Endothelial cell (in vitro differentiated cells): ENCODE results near the gene PSMB5. TPM values are rescaled to one million over a fixed set of nuclear protein-coding genes. Genes with fewer than 3 reads are reported as not detected.

Source experiments
- DNase-seq: peaks from one replicate; pipeline ENCODE4 v3.0.0; 2021; ENCODE audit warnings: low spot score
- H3K27ac Mint-ChIP-seq: one replicate; pipeline ENCODE4 v1.8.0; 2021; ENCODE audit warnings: mixed read lengths, inconsistent platforms; ENCODE audit not compliant: unreplicated experiment
- H3K27me3 Mint-ChIP-seq: one replicate; pipeline ENCODE4 v1.8.0; 2021; ENCODE audit warnings: mild to moderate bottlenecking, moderate library complexity, mixed read lengths, inconsistent platforms; ENCODE audit not compliant: unreplicated experiment
- H3K36me3 Mint-ChIP-seq: one replicate; pipeline ENCODE4 v1.8.0; 2021; ENCODE audit warnings: mild to moderate bottlenecking, low read depth, mixed read lengths, inconsistent platforms; ENCODE audit not compliant: unreplicated experiment
- H3K4me1 Mint-ChIP-seq: one replicate; pipeline ENCODE4 v1.8.0; 2021; ENCODE audit warnings: mild to moderate bottlenecking, mixed read lengths, inconsistent platforms; ENCODE audit not compliant: unreplicated experiment
- H3K4me3 Mint-ChIP-seq: one replicate; pipeline ENCODE4 v1.8.0; 2021; ENCODE audit warnings: mild to moderate bottlenecking, mixed read lengths, inconsistent platforms; ENCODE audit not compliant: unreplicated experiment
- H3K9me3 Mint-ChIP-seq: one replicate; pipeline ENCODE4 v1.8.0; 2021; ENCODE audit warnings: mixed read lengths, inconsistent platforms; ENCODE audit not compliant: unreplicated experiment
- total RNA-seq: library from RNA; stranded (reverse); fragmentation: NEBNext Ultra II Directional; extraction: Animal tissue kit (Norgen Biotek cat#: 25700); gene quantifications from one replicate; pipeline ENCODE4 v1.2.1, GENCODE V29; 2021; ENCODE audit not compliant: unreplicated experiment
- TF ChIP-seq, protein P1 (sequence below): fragments of 200-600 bp; sonication (generic); IDR thresholded peaks from one replicate; pipeline ENCODE4 v1.5.0; 2021; ENCODE audit warnings: antibody characterized with exemption; ENCODE audit not compliant: unreplicated experiment

PSMB5 gene
- total RNA-seq, 1 donor from 2014 or later: 177 TPM

DNA sequence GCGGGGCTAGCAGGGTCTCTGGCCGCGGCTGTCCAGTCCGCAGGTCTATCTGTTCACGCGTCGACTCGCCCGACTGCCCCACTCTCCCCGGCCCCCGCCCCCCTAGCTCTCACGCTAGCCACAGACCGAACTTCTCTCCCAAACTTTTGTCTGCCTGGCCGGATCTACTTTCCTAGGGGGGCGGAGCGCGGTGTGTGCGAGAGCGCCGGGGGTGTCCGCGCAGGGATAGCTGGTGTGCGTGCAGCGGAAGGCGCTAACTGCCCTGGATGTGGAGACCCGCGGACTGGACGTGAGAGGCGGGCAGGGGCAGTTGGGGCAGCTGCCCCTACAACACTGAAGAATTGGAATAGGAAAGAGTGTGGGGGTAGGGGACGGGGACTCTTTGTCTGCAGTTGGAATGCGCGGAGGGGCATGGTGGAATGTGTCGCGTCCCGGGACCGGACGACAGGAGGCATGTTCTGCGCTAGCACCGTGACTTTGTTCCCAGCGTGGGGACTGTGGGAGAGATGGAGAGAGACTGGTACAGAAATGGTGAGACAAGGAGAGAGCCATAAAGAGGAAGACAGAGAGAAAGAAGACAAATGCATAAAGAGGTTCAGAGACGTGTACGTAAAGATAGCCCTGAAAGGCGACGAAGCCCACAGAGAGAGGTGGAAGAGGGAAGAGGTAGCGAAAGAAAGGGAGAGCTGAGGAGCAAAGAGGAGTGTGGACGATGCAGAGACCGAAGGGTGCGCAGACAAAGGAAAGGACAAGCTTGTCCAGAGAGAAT is 52.0 kb downstream of the PSMB5 start, which contains the start of gene AJUBA:
AJUBA (minus strand) TSS at position 75 of the 769 bp plus-strand sequence. CDS start 285 bp downstream, outside the sequence.
- peak; percentile 85 for DNase-seq
- Mint-ChIP-seq H3K9me3 (no peaks in the 10 kb centered on the region), H3K27me3 (peaks cover 17% of the 10 kb centered on the region), H3K4me3 (peak within 1 kb of the TSS; percentile 62), H3K4me1 (peaks cover 14% of the 10 kb centered on the region), H3K27ac (no peak within 1 kb of the TSS), H3K36me3 (peaks cover 9% of the 10 kb centered on the region)
- TF ChIP-seq, protein P1, sequence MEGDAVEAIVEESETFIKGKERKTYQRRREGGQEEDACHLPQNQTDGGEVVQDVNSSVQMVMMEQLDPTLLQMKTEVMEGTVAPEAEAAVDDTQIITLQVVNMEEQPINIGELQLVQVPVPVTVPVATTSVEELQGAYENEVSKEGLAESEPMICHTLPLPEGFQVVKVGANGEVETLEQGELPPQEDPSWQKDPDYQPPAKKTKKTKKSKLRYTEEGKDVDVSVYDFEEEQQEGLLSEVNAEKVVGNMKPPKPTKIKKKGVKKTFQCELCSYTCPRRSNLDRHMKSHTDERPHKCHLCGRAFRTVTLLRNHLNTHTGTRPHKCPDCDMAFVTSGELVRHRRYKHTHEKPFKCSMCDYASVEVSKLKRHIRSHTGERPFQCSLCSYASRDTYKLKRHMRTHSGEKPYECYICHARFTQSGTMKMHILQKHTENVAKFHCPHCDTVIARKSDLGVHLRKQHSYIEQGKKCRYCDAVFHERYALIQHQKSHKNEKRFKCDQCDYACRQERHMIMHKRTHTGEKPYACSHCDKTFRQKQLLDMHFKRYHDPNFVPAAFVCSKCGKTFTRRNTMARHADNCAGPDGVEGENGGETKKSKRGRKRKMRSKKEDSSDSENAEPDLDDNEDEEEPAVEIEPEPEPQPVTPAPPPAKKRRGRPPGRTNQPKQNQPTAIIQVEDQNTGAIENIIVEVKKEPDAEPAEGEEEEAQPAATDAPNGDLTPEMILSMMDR: no peak

GRCh38 chr14:22981876-22982476 is 52.7 kb downstream of the PSMB5 start:
- Mint-ChIP-seq H3K27ac (no peak overlapping the region), H3K4me3 (peak overlapping the region; percentile 62), H3K36me3 (peaks cover 9% of the 10 kb centered on the region), H3K9me3 (no peaks in the 10 kb centered on the region), H3K27me3 (peaks cover 19% of the 10 kb centered on the region), H3K4me1 (peaks cover 21% of the 10 kb centered on the region)
- TF ChIP-seq, protein P1: no peak
- DNase-seq: peak; percentile 27

GRCh38 chr14:22981090-22981875 is 53.4 kb downstream of the PSMB5 start:
- Mint-ChIP-seq H3K27me3 (peaks cover 19% of the 10 kb centered on the region), H3K9me3 (no peaks in the 10 kb centered on the region), H3K27ac (no peak overlapping the region), H3K4me1 (peaks cover 27% of the 10 kb centered on the region), H3K4me3 (peak overlapping the region; percentile 31), H3K36me3 (peaks cover 13% of the 10 kb centered on the region)
- TF ChIP-seq, protein P1: no peak
- peak; percentile 15 for DNase-seq

DNA sequence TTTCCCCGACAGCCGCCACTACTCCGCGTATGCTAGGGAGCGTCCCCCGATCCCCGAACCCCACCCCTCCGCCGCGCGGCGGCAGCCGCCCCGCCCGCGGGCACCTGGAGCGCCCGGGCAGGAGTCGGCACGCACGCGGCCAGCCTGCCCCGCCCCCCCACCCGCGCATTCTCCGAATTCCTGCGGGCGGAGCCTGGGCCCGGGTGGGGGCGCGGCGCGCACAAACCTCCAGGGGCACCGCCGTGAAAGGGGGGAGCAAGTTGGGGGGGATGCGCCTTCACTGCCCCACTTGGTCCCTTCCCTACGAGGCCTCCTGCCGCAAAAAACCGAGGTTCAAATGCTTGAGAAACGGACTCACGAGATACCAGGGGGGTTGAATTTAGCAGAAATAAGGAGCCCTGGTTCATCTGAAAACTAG is 54.0 kb downstream of the PSMB5 start:
- Mint-ChIP-seq H3K27me3 (peaks cover 19% of the 10 kb centered on the region), H3K9me3 (no peaks in the 10 kb centered on the region), H3K4me1 (peaks cover 27% of the 10 kb centered on the region), H3K27ac (no peak overlapping the region), H3K36me3 (peaks cover 13% of the 10 kb centered on the region), H3K4me3 (peak overlapping the region; percentile 31)
- DNase-seq: no peak
- TF ChIP-seq, protein P1: no peak
